WTC11 (cell line): ENCODE results near the gene OSBPL9.

Source experiments
- GABPB1 ChIP-seq: sonication (generic); formaldehyde crosslinking; IDR thresholded peaks from 2 replicates; pipeline ENCODE4 v1.8.1; 2023; ENCODE audit warnings: mild to moderate bottlenecking, missing genetic modification reagents
- TF ChIP-seq, protein P1 (sequence below): fragments of 200-600 bp; IDR thresholded peaks from 2 replicates; pipeline ENCODE4 v1.8.0; 2022; ENCODE audit warnings: antibody characterized with exemption
- TF ChIP-seq, protein P2 (sequence below): sonication (generic); formaldehyde crosslinking; IDR thresholded peaks from 2 replicates; pipeline ENCODE4 v1.8.1; 2023; ENCODE audit warnings: mild to moderate bottlenecking, missing genetic modification reagents, moderate library complexity

DNA sequence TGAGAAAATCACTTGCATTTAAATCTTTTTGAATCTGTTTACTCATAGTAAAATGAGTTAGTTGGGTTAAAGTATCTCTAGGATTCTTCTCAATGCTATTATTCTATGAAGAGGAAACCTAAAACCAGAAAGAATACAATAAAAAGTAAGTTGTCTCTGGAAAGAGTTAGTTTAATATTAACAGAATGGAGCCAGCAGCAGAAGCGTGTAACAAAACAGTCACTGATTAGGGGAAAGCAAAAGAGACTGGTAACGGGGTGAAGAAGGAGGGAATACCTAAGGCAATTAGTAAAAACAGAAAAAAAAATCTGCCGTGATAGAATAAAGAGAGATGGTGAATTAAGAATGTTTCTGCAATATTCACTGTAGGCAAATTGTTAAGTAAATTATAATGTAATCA, 201.6 kb downstream of the OSBPL9 start:
- TF ChIP-seq GABPB1: no peak
- TF ChIP-seq, protein P1, sequence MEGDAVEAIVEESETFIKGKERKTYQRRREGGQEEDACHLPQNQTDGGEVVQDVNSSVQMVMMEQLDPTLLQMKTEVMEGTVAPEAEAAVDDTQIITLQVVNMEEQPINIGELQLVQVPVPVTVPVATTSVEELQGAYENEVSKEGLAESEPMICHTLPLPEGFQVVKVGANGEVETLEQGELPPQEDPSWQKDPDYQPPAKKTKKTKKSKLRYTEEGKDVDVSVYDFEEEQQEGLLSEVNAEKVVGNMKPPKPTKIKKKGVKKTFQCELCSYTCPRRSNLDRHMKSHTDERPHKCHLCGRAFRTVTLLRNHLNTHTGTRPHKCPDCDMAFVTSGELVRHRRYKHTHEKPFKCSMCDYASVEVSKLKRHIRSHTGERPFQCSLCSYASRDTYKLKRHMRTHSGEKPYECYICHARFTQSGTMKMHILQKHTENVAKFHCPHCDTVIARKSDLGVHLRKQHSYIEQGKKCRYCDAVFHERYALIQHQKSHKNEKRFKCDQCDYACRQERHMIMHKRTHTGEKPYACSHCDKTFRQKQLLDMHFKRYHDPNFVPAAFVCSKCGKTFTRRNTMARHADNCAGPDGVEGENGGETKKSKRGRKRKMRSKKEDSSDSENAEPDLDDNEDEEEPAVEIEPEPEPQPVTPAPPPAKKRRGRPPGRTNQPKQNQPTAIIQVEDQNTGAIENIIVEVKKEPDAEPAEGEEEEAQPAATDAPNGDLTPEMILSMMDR: no peak
- TF ChIP-seq, protein P2, sequence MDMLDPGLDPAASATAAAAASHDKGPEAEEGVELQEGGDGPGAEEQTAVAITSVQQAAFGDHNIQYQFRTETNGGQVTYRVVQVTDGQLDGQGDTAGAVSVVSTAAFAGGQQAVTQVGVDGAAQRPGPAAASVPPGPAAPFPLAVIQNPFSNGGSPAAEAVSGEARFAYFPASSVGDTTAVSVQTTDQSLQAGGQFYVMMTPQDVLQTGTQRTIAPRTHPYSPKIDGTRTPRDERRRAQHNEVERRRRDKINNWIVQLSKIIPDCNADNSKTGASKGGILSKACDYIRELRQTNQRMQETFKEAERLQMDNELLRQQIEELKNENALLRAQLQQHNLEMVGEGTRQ (CRISPR knock-in tag): no peak
